NCI-H1092 (cell line): ENCODE data around the gene CXCL12.

Experiments
- DNase-seq: peaks from one replicate; lab custom pipeline; 2025; lab: John Stamatoyannopoulos, UW

CXCL12 gene

DNA sequence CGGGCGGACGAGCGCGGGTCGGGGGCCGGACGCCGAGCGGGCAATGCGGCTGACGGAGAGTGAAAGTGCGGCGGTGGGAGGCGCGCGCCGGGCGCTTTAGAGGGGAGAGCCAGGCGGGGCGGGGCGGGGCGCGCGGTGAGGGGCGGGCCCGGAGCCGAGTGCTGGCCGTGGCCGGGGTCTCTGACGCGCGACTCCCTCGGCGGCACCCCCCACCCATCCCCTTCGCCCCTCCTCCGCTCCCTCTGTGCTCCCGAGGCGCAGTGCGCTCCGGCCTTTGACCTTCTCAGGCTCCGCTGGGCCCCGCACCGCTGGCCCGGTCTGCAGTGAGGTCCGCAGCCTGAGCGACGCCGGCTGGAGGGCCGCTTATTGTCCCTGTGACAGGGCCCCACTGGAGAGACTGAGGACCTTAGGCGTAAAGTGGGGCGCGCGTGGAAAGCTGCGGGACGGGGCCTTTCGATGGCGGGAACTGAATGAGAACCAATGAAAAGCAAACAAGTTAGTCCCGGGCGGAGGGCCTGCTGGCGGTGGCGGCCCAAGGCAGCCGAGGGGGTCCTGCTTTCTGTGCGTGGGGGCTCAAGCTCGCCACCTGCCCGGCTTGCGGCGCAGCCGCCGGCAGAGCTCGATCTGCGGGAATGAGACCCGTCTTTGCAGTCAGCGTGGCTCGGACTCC lies at the start of gene CXCL12:
Gene CXCL12, minus strand, starts transcription at position 72 of the 670 bp plus-strand sequence. CDS start 92 bp downstream, outside the sequence.
- no peak for DNase-seq

DNA sequence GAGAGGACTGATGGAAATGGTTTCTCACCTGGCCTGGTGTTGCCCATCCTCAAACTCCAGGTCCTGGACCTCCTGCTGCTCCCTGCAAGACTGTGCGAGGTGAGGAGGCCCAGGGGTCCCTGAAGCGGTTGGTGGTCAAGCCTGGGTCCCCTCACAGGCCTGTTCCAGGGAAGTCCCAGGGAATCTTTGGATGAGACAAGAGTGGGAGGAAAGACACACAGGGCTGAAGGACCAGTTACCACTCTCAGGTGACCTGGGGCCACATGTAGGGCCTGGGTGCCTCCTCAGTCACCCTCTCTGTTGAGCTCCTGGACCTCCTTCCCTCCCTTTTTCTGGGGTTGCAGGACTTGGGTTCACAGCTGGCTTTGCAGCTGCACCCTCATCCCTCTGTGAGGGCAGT lies 42.6 kb upstream of the CXCL12 start:
- DNase-seq = no peak

DNA sequence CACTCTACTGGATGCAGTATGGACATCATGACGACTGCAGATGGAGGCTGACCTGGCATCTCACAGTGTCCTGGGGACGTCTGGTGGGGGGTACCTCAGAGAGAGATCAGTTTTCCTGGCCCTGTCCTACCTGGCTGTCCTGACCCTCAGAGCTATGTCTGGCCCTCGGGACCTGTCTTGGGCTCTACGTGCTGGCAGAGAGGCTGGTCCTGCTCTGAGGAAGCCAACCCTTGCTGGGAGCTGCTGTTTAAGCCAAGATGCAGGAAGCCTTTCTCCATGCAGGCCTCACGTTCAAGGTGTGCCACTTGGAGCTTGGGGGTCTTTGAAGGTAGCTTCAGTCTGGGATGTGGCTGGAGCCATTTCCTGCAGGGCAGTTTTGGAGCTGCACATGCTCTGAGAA lies 42.1 kb upstream of the CXCL12 start:
- no peak for DNase-seq

DNA sequence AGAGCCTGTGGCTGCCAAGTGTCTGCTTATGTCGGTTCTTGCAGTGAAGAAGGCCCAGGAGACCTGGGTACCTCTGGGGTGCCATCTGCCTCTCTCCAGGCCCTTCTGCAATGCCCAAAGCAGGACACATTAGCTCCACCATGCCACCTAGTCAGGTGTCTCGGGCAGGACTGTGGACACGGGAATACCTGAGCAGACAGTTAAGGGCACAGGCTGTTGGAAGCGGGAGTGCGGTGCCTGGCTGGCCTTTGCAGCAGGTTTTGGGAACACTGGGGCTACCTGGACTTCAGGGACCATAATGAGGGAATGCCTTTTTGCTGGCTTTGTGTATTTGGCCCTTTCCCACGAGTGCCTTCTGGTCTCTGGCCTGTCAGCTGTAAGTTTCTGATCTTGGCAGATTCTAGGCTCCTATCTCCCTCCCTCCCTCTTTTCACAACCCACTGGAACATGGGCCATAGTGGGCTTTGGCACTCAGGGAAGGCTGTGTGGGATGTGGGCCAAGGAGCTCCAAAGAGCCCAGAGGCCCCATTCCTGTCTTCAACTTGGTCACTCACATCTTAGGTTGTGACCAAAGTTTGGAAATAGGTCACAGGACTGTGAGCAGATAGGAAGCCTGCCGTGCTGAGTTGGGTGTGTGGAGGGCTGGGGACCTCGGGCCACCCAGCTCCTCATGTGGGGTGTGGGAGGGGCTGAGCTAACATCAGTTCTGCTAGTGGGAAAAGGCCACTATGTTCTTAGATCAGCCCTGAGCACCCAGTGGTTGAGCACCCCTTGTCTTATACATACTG lies 41.5 kb upstream of the CXCL12 start:
- no peak for DNase-seq

DNA sequence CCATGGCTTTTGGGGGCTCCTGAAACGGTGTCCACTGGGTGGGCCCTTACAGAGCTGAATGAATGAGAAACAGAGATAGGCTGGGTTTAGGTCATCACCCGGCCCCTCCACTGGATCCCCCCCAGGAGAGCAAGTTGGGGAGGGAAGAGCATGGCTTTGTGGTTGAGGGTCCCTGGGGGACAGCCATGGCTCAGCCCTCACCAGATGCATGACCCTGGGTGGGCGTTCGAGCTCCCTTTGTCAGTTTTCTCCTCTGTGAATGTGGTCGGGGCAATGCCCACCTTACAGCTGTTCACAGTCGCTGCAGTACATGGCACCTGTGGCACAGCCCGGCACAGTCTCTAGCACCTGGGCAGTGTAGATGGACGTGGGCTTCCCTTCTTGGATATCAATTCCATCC lies 40.6 kb upstream of the CXCL12 start:
- no peak for DNase-seq

DNA sequence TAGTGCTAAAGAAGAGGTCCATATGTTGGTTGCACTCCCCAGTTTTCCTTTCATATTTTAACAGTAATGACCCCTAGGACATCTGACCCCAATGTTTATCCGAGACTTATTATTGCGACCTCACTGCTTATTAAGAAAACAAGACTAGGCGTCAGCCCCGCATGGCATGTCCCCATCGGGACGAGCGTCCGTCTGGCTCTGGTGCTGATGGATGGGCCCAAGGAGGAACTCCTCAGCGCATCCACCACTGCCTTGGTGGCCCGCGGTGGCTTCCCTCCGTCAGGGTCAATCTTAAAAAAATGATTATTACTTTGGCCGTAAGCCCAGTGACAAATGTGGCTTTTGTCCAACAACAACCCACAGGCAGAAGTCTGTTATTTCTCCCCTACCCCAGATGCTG lies 40.1 kb upstream of the CXCL12 start:
- DNase-seq = no peak

DNA sequence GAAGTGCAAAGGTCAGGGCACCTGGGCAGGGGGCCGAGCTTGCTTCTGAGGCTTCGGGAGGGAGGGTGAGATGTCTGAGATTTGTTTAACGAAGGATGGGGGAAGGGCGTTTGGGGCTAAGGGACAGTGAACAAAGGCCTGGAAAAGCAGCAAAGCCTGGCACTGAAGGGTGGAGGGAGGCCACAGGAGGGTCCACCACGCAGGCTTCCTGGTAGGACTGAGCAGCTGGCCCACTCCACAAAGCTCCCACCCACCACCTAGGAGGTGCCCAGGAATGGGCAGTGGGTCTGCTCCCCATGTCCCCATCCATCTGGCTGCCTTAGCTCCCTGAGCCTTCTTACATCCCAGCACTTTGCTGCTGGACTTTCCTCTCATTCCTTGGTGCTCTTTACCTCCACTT lies 39.4 kb upstream of the CXCL12 start:
- no peak for DNase-seq

DNA sequence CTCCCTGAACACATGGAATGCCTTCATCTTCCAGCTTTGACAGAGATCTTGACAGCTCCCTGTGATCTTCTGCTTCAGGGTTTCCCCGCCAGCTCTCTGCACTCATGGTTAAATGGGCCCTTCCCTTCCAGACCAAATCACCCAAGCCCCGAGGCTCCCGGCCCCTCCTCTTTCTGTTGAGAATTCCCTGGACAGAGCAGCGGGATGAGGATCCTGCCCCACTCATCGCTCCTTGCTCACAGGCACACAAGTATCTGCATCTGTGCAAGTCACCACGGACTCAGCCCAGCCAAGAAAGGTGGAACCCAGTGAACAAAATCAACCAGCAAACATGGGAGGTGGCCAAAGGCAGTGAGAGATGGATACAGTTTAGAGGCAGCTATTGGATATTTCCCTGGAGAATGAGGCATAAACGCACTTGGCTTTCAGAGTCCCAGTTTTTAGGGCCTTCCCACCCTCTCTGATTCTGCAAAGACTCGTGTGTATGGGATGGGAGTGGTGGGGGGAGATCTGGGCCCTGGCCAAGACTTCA lies 37.7 kb upstream of the CXCL12 start:
- no peak for DNase-seq

DNA sequence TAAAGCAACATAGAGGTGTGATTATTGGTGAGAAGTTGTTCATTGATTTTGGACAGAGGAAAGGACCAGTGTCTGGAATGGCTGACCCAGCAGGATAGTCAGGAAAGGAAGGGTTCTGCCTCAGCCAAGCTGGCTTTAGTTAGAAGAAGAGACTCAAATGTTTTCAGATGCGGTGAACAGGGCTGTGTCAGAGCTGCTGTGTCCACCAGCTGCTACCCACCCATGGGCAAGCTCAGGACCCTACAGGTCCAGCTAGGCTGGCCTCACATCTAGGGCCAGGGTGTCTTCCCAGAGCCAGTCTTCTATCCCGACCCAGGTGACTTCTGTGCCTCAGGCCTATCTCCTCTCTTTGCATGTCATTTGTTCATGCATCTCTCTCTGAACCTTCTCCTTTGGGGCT lies 37.3 kb upstream of the CXCL12 start:
- DNase-seq = no peak

DNA sequence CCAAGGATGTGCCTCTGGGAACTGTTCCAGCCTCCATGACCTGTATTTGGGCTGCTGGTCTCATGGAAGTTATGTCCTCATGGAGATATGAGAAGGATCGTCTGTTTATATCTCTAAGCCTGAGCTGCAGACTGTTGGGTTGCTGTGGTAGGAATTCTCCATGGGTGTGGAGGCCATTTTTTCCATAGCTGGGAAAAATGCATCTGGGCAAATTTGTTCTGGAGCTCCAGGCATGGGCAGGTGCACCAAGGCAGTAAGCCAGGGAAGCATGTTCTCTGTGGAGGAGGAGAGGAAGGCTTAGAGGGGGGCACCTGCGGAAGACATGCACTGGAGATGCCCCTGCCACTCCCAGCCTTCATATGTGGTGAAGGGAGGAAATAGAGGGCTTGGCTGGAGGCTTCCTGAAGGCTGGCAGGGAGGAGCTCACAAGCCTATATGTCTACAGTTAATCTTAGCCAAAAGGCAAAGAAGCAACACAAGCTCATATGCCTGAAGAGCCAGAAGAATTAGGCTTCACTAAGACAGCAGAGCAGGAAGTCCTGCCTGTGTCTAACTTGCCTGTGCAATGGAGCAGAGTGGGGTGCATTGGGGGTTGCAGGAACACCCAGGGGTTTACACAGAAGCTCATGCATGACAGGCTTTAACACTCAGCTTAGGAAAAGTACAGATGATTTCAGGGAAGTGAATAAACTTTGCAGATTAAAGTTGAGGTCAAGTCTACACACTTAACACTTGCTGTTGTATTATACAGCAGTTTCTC lies 35.1 kb upstream of the CXCL12 start:
- no peak for DNase-seq

DNA sequence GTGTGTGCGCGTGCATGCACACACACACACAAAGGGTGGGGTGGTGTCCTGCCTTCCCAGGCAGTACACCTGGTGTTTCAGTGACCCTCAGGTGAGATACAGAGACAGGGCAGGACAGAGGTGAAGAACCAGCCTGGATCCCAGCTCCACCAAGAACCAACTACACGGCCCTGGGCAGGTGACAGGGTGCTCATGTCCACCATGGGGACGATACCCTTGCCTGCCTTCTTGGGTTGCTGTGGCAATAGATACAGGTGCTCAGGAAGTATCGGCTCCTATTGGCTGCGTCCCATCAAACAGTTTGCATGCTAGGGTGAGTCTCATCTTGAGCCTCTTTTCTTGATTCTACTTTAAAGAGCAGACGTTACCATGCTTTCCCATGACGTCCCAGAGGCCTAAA lies 33.7 kb upstream of the CXCL12 start:
- no peak for DNase-seq

DNA sequence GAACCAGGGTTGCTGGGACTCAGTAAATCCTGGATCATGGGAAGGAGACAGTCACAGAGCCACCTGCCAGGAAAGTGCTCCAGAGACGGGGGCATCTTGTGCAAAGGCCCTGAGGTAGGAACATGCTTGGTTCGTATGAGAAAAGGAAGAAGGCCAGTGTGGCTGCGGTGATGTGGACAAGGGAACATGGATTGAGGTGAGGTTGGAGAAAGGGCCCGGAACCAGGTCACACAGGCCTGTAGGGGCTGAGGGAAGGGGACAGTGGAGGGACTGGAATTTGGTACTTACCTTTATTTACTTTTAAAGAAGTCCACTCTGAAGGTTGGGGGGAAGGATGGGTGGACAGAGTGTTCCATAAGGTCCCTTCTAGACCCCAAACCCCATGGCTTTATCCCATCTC lies 32.9 kb upstream of the CXCL12 start:
- no peak for DNase-seq

DNA sequence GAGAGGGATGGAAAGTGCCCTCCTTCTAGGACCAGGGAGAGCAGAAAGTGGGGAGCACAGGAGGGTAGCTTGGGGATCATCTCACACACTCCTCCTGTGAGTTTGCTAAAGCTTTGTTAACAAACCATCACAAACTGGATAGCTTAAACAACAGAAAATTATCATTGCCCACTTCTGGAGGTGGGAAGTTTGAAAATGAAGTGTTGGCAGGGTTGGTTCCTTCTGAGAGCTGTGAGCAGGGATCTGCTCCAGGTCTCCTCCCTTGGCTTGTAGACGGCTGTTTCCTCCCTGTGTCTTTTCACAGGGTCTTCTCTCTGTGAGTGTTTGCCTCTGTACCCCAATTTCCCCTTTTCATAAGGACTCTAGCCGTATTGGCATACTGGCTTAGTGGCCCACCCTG lies 32.0 kb upstream of the CXCL12 start:
- DNase-seq = no peak

DNA sequence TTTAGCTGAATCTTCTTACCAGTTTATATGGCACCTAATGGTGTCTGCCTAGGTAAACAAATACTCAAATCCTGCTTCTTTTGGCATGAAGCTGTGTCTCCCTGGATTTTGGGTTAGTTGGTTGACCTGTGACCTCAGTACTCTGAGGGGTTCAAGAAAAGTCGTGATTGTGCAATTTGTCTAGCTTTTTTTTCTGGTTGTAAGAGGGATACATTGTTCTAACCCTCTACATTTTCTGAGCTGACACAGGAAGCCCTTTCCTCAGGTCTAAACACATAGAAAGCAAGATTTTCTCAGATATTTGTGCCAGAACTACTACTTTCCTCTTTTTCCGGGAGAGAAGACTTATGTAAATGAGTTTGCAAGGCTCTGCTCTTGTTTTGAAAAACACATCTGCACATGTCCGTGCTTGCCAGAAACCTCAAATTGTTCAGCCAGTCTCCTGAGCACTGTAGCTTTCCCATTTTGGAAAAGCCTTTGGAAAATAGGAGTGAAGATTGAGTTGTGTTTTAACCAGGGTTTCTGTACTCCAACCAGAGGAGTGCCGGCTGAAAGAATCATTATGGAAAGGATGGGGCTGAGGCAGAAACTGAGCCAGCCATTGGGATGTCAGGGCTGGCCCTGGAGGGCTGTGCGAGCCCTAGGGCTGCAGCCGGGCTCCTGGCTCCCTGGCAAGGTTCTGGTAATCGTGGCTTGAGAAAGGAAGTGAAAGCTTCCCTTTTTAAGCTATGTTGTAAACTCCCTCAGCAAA lies 31.3 kb upstream of the CXCL12 start:
- DNase-seq = no peak

DNA sequence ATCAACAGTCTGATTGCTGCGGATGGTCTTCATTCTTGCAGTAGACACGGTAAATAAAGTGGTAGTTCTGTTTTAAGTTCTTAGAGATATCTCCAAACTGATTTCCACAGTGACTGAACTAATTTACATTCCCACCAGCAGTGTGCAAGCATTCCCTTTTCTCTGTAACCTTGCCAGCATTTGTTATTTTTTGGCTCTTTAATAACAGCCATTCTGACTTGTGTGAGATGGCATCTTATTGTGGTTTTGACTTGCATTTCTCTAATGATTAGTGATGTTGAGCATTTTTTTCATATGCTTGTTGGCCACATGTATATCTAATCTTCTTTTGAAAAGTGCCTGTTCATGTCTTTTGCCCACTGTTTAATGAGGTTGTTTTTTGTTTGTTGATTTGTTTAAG lies 30.2 kb upstream of the CXCL12 start:
- no peak for DNase-seq

DNA sequence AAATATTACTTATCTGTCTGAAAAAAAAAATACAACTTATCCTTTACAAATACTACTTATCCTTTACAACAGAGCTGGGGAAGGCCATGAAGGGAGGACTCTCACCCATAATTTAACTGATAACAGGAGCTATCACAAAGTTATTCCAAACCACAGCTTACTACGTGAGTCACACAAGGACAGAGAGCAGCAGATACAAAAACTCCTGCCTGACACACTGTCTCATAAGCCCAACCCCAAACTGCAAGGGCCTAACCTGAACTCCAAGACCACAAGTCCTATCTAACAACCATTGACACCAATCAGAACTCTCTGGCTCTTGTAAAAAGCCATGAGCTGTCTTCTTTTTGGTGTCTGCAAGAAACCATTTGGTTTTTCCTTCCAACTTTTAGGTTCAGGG lies 28.5 kb upstream of the CXCL12 start:
- no peak for DNase-seq

DNA sequence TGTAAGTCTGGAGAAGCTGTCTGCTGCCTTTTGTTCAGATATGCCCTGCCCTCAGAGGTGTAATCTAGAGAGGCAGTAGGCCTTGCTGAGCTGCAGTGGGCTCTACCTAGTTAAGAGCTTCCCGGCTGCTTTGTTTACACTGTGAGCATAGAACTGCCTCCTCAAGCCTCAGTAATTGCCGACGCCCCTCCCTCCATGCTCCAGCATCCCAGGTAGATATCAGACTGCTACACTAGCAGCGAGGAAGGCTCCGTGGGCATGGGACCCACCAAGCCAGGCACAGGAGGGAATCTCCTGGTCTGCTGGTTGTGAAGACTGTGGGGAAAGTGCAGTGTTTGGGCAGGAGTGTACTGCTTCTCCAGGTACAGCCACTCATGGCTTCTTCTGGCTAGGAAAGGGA lies 26.4 kb upstream of the CXCL12 start:
- no peak for DNase-seq

DNA sequence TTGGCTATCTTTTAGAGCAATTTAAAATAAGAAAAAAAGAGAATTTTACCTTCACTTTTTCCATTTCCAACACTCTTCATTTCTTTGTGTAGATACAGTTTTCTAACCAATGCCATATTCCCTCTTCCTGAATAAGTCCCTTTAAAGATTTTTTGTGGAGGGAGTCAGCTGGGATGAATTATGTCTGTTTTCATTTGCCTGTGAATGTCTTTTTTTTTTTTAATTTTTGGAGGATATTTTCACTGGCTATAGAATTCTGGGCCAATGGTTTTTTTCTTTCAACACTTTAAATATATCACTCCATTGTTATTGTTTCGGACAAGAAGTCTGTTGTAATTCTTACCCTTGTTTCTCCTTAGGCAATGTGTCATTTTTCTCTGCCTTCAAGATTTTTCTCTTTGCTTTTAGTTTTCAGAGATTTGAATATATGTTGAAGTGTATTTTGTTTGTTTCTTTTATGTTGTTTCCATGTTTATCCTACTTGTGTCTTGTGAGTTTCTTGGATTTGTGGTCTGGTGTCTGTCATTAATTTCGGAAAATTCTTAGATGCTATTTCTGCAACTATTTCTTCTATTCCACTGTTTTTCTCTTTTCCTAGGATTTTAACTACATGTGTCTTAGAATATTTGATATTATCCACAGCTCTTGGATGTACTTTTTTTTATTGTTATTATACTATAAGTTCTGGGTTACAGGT lies 20.0 kb upstream of the CXCL12 start:
- no peak for DNase-seq

DNA sequence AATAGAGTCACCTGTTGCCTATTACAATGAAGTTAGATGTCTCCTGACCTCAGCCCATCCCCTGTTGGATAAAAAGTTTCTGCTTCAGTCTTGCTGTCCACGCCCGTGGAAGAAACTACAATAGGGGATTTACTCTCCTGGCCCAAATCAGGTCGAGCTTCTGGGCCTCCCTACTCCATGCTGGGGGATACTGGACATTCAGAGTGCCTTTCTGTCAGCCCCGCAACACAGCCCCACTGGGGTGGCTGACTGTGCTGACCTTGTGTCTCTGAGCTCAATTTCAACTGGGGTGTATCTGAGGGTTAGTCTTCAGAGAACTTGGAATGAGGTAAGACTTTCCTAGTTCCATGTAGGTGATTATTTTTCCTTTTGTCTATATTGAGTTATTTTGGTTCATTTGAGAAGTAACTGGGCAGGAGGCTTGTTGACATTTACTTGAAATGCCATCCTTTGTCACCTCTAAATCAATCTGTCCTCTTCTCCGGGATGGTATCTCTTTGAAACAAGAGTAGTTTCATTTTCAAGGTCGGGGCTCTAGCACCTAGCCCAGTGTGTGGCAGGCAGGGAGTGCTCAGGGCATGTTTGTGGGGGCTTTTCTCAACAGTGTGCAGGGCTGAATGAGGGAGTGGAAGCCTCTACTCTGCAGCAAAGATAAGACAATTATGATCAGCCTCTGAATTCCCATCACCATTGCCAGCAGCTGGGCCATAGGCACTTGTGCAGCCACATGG lies 17.7 kb upstream of the CXCL12 start:
- no peak for DNase-seq

DNA sequence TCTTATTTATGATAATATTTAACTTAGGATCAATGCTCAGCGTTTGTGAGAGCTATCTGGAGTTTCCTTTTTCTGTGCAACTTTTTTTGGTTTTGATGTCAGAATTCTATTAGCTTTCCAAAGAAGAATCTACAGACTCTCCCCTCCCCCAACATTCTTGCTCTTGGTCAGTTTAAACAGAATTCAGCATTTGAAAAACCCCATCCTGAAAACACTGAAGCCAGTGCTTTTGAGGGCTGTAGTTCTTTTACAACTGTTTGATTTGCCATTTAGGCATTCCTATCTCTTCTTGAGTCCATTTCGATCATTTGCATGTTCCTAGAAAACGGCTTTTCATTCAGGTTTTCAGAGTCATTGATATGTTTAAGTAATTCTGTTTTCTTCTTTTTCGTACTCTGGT lies 15.6 kb upstream of the CXCL12 start:
- DNase-seq = no peak
